Measurements from ENCODE around the gene PLPP7.
"Not testable (repeated sequence)": the region's sequence is repeated elsewhere in the genome, so short reads cannot be mapped to it uniquely, and the experiment has no call there.

The PLPP7 gene

DNA sequence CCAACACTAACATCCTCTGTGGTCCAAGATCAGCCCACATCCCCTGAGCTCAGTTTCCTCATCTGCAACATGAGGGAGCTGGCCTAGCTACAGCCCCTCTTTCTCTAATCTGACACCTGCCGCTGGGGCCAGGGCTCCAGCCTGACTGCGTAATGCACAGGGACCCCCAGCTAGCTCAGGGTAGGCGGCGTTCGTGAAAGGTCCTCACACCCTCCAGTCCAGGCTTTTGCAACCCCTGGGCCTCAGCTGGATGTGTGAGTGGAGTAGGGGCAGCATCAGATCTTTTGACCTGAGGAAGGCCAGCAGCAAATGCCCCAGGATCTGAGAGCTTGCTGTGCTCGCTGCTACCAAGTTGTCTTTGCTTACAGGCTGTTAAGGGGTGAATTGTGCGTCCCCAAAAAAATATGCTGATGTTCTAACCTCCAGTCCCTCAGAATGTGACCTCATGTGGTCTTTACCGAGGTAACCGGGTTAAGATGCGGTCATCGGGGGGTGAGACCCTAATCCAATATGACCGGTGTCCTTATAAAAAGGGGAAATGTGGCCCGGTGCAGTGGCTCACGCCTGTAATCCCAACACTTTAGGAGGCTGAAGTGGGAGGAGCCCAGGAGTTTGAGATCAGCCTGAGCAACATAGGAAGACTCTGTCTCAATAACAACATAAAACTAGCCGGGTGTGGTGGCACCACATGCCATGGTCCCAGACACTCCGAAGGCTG lies 47.8 kb downstream of the PLPP7 start:
- no peak for DNase-seq

GRCh38 chr9:131339212-131339611 lies 49.7 kb downstream of the PLPP7 start:
- not testable (repeated sequence) for DNase-seq

- not testable (repeated sequence) for DNase-seq
Measured at GRCh38 chr9:131344931-131345535, 55.5 kb downstream of the PLPP7 start.

DNA sequence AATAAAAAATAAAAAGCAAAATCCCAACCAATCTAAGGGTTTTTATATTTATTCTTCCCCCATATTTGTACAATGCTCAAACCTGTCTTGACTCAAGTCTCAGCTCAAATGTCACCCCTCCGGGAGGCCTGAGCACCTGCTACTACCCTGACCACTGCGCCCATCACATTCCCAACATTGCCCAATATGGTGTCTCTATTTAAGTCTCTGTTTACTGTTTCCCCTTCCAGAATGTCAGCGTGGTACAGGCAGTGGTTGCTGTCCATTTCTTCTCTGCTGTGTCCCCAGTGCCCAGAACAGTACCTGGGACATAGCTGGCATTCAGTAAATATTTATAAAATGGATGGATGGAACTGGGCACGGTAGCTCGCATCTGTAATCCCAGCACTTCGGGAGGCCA lies 57.0 kb downstream of the PLPP7 start:
- DNase-seq = no peak

DNA sequence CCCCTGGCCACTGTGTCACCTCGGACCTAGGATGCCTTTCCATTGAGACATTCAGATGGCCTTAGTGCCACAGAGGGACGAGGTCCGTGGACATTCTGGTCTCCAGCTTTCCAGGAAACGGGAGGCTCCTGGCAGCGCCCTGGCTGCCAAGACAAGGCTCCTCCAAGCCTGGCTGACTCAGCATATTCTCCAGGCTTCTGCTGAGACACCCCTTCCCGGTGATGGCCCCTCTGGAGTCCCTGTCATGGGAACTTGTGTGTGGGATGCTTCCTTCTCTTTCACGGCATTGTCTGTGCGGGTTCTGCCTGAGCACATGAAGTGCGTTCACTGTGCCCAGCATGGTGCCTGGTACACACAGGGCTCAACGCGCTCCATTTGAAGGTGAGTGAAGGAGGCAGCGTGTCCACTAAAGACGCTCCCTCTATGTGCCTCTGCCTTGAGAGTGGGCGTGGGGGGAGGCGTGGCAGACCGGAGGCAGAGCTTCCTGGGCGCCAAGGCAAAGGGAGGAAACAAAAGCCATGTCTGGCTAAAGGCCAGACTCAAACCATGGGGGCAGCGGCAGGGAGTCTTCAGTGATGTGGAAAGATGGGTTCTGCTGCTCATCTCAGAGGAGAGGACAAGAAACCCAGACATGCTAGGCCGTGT lies 58.0 kb downstream of the PLPP7 start:
- DNase-seq = no peak

GRCh38 chr9:131348631-131349521 lies 59.4 kb downstream of the PLPP7 start:
- DNase-seq = no peak

DNA sequence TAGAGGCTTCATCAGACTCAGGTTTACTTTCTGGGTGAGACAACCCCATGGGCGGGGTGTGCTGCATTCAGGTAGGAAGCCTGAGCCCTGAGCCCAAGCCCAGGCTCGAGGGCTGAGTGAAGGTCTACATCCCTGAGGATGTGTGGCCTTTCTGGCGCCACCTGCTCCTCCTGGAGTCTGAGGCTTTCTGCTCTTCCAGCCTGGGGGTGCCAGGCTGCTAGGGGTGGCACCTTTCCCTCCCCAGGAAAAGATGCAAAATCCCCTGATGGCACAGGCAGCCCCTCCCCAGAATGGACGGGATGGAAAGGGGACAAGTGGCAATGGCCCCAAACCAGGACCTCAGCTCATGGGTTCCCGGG lies 60.0 kb downstream of the PLPP7 start:
- DNase-seq = no peak

DNA sequence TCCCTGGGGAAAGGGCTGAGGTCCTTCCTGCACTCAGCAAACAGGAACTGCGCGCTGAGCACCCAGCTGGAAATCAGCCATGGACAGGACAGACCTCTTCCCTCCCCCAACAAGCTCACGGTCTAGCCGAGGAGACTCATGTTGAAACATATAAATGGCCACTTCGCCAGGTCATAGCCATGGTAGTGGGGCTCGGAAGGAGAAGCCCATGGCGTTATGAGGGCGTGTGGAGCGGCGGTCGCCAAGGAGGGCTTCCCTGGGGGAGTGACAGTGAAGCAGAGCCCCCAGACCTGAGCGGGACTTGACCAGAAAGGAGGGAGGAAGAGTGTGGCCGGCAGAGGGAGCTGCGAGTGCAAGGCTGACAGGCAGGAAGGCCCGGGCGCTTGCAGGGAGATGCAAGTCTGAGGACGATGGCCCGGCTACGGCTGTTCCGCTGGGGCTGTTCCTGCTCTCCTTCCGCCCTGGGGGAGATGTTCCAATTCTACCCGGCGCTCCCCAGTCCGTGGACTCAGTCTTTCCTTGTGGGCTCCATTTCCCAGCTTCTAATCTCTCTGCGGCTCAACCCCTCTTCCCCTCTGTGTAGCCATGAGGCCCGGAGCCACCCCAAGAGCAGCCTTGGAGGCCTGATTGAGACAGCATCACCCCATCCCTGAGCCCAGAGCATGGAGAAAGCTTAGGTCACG lies 60.5 kb downstream of the PLPP7 start:
- peak; percentile 32 for DNase-seq

GRCh38 chr9:131356479-131356878 lies 67.0 kb downstream of the PLPP7 start:
- not testable (repeated sequence) for DNase-seq

DNA sequence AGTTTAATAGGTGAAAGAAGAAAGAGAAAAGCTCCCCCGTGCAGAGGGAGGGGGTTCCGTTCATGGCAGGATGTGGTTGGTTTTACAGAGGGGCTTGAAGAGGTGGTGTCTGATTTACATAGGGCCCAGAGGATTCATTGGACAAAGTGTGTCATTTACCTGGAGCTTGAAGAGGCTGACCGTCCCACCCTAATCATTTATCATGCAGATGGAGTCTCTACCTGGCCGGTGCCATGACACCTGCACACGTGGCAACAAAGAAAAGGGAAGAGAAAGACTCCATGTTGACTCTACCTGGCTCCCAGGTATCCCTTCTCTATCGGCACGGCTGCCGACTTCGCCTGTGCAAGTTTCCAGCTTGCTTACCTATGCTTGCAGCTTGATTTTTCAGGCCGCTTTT lies 69.0 kb downstream of the PLPP7 start:
- DNase-seq = no peak
